Panc1 (cell line): ENCODE data around the gene TOM1L1. TPM values are rescaled to one million over a fixed set of nuclear protein-coding genes. Genes with fewer than 3 reads are reported as not detected.
"Not testable (repeated sequence)": the region's sequence is repeated elsewhere in the genome, so short reads cannot be mapped to it uniquely, and the experiment has no call there.

ENCODE experiments used
- ATAC-seq: fragments of 200-7000 bp; cut with Tn5 transposase; 2 replicates; pipeline ENCODE4 v1.9.1; 2020; ENCODE audit warnings: mild to moderate bottlenecking, moderate library complexity
- BruUV-seq: library from RNA; stranded (reverse); fragments of 400-500 nt; replicated peaks from 2 replicates; lab custom pipeline; 2021; lab: Mats Ljungman, UMichigan
- CTCF ChIA-PET: fragments of 300-600 bp; sonication (Branson Sonifier 250); formaldehyde crosslinking; loops from one replicate; lab custom pipeline; 2022; ENCODE audit warnings: antibody characterized with exemption; lab: Charles Lee
- POLR2A ChIA-PET: fragments of 300-600 bp; sonication (Branson Sonifier 250); formaldehyde crosslinking; loops from one replicate; lab custom pipeline; 2022; ENCODE audit warnings: antibody characterized with exemption; lab: Charles Lee
- DNase-seq: peaks from one replicate; pipeline ENCODE4 v3.0.0-alpha.2; 2010; ENCODE audit warnings: low read depth, low spot score
- H3K27ac ChIP-seq: 2 replicates; pipeline ENCODE4 v1.5.1; 2011; ENCODE audit warnings: mild to moderate bottlenecking, low read length, inconsistent platforms
- H3K27me3 ChIP-seq: fragments of 200-500 bp; sonication (Bioruptor generic); 2 replicates; pipeline ENCODE4 v1.6.0; 2014; ENCODE audit warnings: low read length, inconsistent platforms; ENCODE audit not compliant: control insufficient read depth, insufficient read depth
- H3K36me3 ChIP-seq: fragments of 200-500 bp; sonication (Bioruptor generic); 2 replicates; pipeline ENCODE4 v1.5.1; 2014; ENCODE audit warnings: inconsistent platforms, mild to moderate bottlenecking, low read length, moderate library complexity; ENCODE audit not compliant: control insufficient read depth, insufficient read depth
- H3K4me1 ChIP-seq: 2 replicates; pipeline ENCODE4 v1.5.1; 2011; ENCODE audit warnings: inconsistent platforms, mild to moderate bottlenecking, low read length, moderate library complexity; ENCODE audit not compliant: control insufficient read depth, insufficient read depth
- H3K4me3 ChIP-seq, 2 experiments: 2 replicates each; pipeline ENCODE4 v1.5.1; 2011 to 2012; ENCODE audit warnings: low read depth in 2 of 2, low read length in 2 of 2, mild to moderate bottlenecking in 2 of 2, inconsistent platforms in 1 of 2, moderate library complexity in 1 of 2
- H3K9me3 ChIP-seq: fragments of 200-500 bp; sonication (Bioruptor generic); 2 replicates; pipeline ENCODE4 v1.5.1; 2014; ENCODE audit warnings: low read depth, mild to moderate bottlenecking, inconsistent platforms, low read length, moderate library complexity; ENCODE audit not compliant: control insufficient read depth, insufficient read depth
- CTCF ChIP-seq: fragments of 450-650 bp; IDR thresholded peaks from 2 replicates; pipeline ENCODE4 v1.5.1; 2017; ENCODE audit warnings: mild to moderate bottlenecking
- POLR2AphosphoS5 ChIP-seq: IDR thresholded peaks from 2 replicates; pipeline ENCODE4 v1.6.1; 2012; ENCODE audit warnings: mild to moderate bottlenecking, low read depth, low read length, moderate library complexity
- SIN3A ChIP-seq: IDR thresholded peaks from 2 replicates; pipeline ENCODE4 v1.6.1; 2012; ENCODE audit warnings: low read depth, mild to moderate bottlenecking, low read length, moderate library complexity, borderline replicate concordance; ENCODE audit not compliant: insufficient read depth
- TCF7L2 ChIP-seq: IDR thresholded peaks from 2 replicates; pipeline ENCODE4 v1.6.1; 2011; ENCODE audit warnings: mild to moderate bottlenecking, low read depth, low read length, inconsistent platforms
- in situ Hi-C: cut with HindIII; loops from 2 replicates; pipeline ENCODE4 v1.10.0; 2016; ENCODE audit warnings: low sequenced_read_pairs, low pct_unique_long_range_greater_than_20kb
- intact Hi-C: fragments of 100-400 bp; cut with micrococcal nuclease; formaldehyde crosslinking; loops from one replicate; pipeline ENCODE4 v1.10.0; 2022; ENCODE audit not compliant: unreplicated experiment
- total RNA-seq: library from RNA; stranded (reverse); gene quantifications from one replicate; pipeline ENCODE4 v1.2.1, GENCODE V29; 2021; ENCODE audit not compliant: unreplicated experiment
- TF ChIP-seq, protein P1 (sequence below), 2 experiments: IDR thresholded peaks; 2 replicates each; pipeline ENCODE4 v1.6.1; 2011 to 2012; ENCODE audit warnings: low read depth in 2 of 2, control low read depth in 1 of 2, low read length in 1 of 2, mild to moderate bottlenecking in 1 of 2, moderate library complexity in 1 of 2; ENCODE audit not compliant: insufficient read depth in 1 of 2

TOM1L1 gene
- total RNA-seq, 1 experiment from 2014 or later: 53.9 TPM

- DNase-seq: no peak
- intact Hi-C loops (no loop called here), in situ Hi-C loops (no loop called here)
- POLR2A ChIA-PET: no interaction called here
- TF ChIP-seq POLR2AphosphoS5 (no peak), SIN3A (no peak), TCF7L2 (no peak), CTCF (no peak)
- TF ChIP-seq, protein P1, sequence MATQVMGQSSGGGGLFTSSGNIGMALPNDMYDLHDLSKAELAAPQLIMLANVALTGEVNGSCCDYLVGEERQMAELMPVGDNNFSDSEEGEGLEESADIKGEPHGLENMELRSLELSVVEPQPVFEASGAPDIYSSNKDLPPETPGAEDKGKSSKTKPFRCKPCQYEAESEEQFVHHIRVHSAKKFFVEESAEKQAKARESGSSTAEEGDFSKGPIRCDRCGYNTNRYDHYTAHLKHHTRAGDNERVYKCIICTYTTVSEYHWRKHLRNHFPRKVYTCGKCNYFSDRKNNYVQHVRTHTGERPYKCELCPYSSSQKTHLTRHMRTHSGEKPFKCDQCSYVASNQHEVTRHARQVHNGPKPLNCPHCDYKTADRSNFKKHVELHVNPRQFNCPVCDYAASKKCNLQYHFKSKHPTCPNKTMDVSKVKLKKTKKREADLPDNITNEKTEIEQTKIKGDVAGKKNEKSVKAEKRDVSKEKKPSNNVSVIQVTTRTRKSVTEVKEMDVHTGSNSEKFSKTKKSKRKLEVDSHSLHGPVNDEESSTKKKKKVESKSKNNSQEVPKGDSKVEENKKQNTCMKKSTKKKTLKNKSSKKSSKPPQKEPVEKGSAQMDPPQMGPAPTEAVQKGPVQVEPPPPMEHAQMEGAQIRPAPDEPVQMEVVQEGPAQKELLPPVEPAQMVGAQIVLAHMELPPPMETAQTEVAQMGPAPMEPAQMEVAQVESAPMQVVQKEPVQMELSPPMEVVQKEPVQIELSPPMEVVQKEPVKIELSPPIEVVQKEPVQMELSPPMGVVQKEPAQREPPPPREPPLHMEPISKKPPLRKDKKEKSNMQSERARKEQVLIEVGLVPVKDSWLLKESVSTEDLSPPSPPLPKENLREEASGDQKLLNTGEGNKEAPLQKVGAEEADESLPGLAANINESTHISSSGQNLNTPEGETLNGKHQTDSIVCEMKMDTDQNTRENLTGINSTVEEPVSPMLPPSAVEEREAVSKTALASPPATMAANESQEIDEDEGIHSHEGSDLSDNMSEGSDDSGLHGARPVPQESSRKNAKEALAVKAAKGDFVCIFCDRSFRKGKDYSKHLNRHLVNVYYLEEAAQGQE (IDR thresholded peaks at IDR 0.05; ENCODE audit: insufficient read depth in 1 of 2, low read depth in 2 of 2, low read length in 1 of 2): no peak
- ATAC-seq: no peak
- no TSS peak for BruUV-seq
- H3K4me3 ChIP-seq: no peak overlapping the region
- no peak overlapping the region for H3K27ac ChIP-seq
- CTCF ChIA-PET: no interaction called here
- H3K36me3 ChIP-seq: no peaks in the 10 kb centered on the region
- H3K4me1 ChIP-seq: no peaks in the 10 kb centered on the region
- H3K9me3 ChIP-seq: no peaks in the 10 kb centered on the region
- H3K27me3 ChIP-seq: no peaks in the 10 kb centered on the region
These were observed 29.9 kb upstream of the TOM1L1 start for GRCh38 chr17:54870671-54871175.

DNA sequence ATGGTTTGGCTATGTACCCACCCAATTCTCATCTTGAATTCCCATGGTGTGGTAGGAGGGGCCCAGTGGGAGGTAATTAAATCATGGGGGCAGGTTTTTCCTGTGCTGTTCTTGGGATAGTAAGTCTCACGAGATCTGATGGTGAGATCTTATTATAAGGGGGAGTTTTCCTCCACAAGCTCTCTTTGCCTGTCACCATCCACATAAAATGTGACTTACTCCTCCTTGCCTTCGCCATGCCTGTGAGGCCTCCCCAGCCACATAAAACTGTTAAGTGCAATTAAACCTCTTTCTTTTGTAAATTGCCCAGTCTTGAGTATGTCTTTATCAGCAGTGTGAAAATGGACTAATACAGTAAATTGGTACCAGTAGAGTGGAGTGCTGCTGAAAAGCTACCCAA, 24.7 kb upstream of the TOM1L1 start:
- BruUV-seq, DNase-seq, POLR2A ChIA-PET, H3K4me1 ChIP-seq, H3K4me3 ChIP-seq, CTCF ChIA-PET, in situ Hi-C loops, H3K36me3 ChIP-seq, ATAC-seq, intact Hi-C loops, H3K9me3 ChIP-seq, H3K27me3 ChIP-seq, H3K27ac ChIP-seq: not testable (repeated sequence)

DNA sequence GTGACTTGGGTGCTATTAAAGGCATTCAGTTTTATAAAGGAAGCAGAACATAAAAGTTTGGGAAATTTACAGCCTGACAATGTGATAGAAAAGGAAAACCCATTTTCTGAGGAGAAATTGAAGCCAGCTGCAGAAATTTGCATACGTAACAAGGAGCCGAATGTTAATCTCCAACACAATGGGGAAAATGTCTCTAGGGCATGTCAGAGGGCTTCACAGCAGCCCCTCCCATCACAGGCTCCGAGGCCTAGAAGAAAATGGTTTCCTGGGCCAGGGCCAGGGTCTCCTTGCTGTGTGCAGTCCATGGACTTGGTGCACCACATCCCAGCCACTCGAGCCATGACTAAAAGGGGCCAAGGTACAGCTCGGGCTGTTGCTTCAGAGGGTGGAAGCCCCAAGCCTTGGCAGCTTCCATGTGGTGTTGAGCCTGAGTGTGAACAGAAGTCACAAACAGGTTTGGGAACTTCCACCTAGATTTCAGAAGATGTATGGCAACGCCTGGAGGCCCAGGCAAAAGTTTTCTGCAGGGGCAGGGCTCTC, 23.9 kb upstream of the TOM1L1 start:
- no peak overlapping the region for H3K4me3 ChIP-seq
- CTCF ChIA-PET: no interaction called here
- H3K27me3 ChIP-seq: no peaks in the 10 kb centered on the region
- DNase-seq (no peak), ATAC-seq (no peak)
- POLR2A ChIA-PET: no interaction called here
- in situ Hi-C loops: no loop called here
- H3K27ac ChIP-seq: no peak overlapping the region
- no peaks in the 10 kb centered on the region for H3K9me3 ChIP-seq
- intact Hi-C loops: no loop called here
- no peaks in the 10 kb centered on the region for H3K36me3 ChIP-seq
- BruUV-seq: no TSS peak
- H3K4me1 ChIP-seq: no peaks in the 10 kb centered on the region
- TF ChIP-seq SIN3A (no peak), TCF7L2 (no peak), POLR2AphosphoS5 (no peak), CTCF (no peak)
- TF ChIP-seq, protein P1 (IDR thresholded peaks at IDR 0.05; ENCODE audit: insufficient read depth in 1 of 2, low read depth in 2 of 2, low read length in 1 of 2): no peak
